A673 (cell line): ENCODE data around the gene CFAP57. TPM values are rescaled to one million over a fixed set of nuclear protein-coding genes. Genes with fewer than 3 reads are reported as not detected.

Source experiments
- BruUV-seq: library from RNA; stranded (reverse); fragments of 400-500 nt; replicated peaks from 2 replicates; lab custom pipeline; 2021; lab: Mats Ljungman, UMichigan
- CTCF ChIA-PET: fragments of 300-600 bp; sonication (Branson Sonifier 250); formaldehyde crosslinking; loops from one replicate; lab custom pipeline; 2022; ENCODE audit warnings: antibody characterized with exemption; lab: Charles Lee
- POLR2A ChIA-PET: fragments of 300-600 bp; sonication (Branson Sonifier 250); formaldehyde crosslinking; loops from one replicate; lab custom pipeline; 2022; ENCODE audit warnings: antibody characterized with exemption; ENCODE audit not compliant: low non-redundant PET; lab: Charles Lee
- DNase-seq: peaks from one replicate; pipeline ENCODE4 v3.0.0-alpha.2; 2015; ENCODE audit warnings: low spot score
- H3K27ac ChIP-seq: fragments of 200-600 bp; sonication (generic); 2 replicates; pipeline ENCODE4 v1.5.1; 2016; ENCODE audit warnings: mixed run types, low read depth, mild to moderate bottlenecking, mixed read lengths, antibody characterized with exemption, low read length; ENCODE audit not compliant: poor library complexity, severe bottlenecking
- H3K27me3 ChIP-seq: fragments of 200-600 bp; sonication (generic); replicated peaks from 2 replicates; pipeline ENCODE4 v1.6.1; 2017; ENCODE audit warnings: mixed run types, low read depth, mild to moderate bottlenecking, mixed read lengths, antibody characterized with exemption, low read length; ENCODE audit not compliant: insufficient read depth, poor library complexity
- H3K36me3 ChIP-seq: fragments of 200-600 bp; sonication (generic); 2 replicates; pipeline ENCODE4 v1.6.1; 2016; ENCODE audit warnings: mixed run types, mild to moderate bottlenecking, mixed read lengths, antibody characterized with exemption, low read length; ENCODE audit not compliant: insufficient read depth, poor library complexity, severe bottlenecking
- H3K4me1 ChIP-seq: fragments of 200-600 bp; sonication (generic); 2 replicates; pipeline ENCODE4 v1.6.1; 2017; ENCODE audit warnings: mixed run types, mild to moderate bottlenecking, mixed read lengths, antibody characterized with exemption, low read length; ENCODE audit not compliant: insufficient read depth, poor library complexity, severe bottlenecking
- H3K4me3 ChIP-seq: fragments of 200-600 bp; sonication (generic); 2 replicates; pipeline ENCODE4 v1.5.1; 2016; ENCODE audit warnings: low read depth, mixed run types, mild to moderate bottlenecking, mixed read lengths, low read length; ENCODE audit not compliant: poor library complexity, severe bottlenecking
- H3K9me3 ChIP-seq: fragments of 200-600 bp; sonication (generic); 2 replicates; pipeline ENCODE4 v1.6.1; 2016; ENCODE audit warnings: mixed run types, low read depth, mild to moderate bottlenecking, mixed read lengths, antibody characterized with exemption, low read length; ENCODE audit not compliant: poor library complexity, severe bottlenecking
- EZH2 ChIP-seq: fragments of 200-600 bp; sonication (generic); IDR thresholded peaks from 2 replicates; pipeline ENCODE4 v1.6.1; 2017; ENCODE audit warnings: borderline replicate concordance, low read depth, mild to moderate bottlenecking, mixed read lengths, antibody characterized with exemption, low read length; ENCODE audit not compliant: poor library complexity, severe bottlenecking
- intact Hi-C: fragments of 100-400 bp; cut with micrococcal nuclease; formaldehyde crosslinking; loops from one replicate; pipeline ENCODE4 v1.10.0; 2022; ENCODE audit not compliant: unreplicated experiment
- total RNA-seq: library from RNA; stranded (reverse); gene quantifications from 2 replicates; pipeline ENCODE4 v1.2.3, GENCODE V29; 2021
- TF ChIP-seq, protein P1 (sequence below): fragments of 300-800, 200-600 bp; sonication (generic); conservative IDR thresholded peaks from 2 replicates; pipeline ENCODE4 v1.5.1; 2017; ENCODE audit warnings: low read depth, mild to moderate bottlenecking, antibody characterized with exemption, low read length, moderate library complexity, mixed read lengths

The CFAP57 gene
- total RNA-seq, 1 experiment from 2014 or later: 0.73 TPM

DNA sequence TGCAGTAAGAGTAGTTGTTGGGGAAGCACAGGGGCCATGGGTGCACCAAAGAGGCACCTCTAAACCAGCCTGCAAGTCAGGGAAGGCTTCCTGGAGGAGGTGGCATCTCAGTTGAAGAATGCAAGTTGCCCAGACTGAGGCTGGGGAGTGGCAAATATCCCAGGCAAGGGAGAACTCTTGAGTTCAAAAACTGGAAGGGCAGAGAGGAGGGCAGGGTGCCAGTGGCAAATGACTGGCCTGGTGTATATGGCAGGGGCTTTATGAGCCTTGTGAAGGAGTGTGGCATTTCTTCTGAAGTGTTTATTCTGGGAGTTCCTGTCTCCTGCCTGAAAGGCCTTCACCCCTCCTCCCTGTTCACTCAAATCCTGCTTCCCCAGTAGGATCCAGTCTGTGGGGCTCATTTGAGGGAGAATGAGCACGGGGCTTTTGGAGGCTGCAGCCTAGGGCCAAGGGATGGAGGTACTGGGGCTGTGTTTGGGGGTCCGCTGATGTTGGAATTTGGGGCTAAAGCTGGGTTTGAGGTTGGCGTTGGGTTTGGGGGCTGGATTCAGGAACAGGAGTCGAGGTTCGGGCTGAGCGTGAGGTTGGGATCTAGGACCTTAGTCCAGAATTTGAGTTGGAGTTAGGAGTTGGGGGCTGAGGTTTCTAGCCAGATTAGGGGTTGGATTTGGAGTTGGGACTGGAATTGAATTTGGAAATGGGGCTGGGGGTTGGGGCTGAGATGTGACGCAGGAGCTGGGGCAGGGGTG lies 97.7 kb downstream of the CFAP57 start, which contains the start of gene TMEM125:
TSS of gene TMEM125 (plus strand) at position 357 of the 749 bp plus-strand sequence. CDS start 2,740 bp downstream, outside the sequence.
- ChIA-PET CTCF (no interaction called here), POLR2A (no interaction called here)
- Histone ChIP-seq H3K27ac (no peak within 1 kb of the TSS), H3K4me3 (peak within 1 kb of the TSS; percentile 15), H3K36me3 (no peaks in the 10 kb centered on the region), H3K9me3 (no peaks in the 10 kb centered on the region), H3K27me3 (no peaks in the 10 kb centered on the region), H3K4me1 (peaks cover 9% of the 10 kb centered on the region)
- TF ChIP-seq, protein P1, sequence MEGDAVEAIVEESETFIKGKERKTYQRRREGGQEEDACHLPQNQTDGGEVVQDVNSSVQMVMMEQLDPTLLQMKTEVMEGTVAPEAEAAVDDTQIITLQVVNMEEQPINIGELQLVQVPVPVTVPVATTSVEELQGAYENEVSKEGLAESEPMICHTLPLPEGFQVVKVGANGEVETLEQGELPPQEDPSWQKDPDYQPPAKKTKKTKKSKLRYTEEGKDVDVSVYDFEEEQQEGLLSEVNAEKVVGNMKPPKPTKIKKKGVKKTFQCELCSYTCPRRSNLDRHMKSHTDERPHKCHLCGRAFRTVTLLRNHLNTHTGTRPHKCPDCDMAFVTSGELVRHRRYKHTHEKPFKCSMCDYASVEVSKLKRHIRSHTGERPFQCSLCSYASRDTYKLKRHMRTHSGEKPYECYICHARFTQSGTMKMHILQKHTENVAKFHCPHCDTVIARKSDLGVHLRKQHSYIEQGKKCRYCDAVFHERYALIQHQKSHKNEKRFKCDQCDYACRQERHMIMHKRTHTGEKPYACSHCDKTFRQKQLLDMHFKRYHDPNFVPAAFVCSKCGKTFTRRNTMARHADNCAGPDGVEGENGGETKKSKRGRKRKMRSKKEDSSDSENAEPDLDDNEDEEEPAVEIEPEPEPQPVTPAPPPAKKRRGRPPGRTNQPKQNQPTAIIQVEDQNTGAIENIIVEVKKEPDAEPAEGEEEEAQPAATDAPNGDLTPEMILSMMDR: no peak
- TF ChIP-seq EZH2: no peak
- intact Hi-C loops: no loop called here
- DNase-seq: no peak
- BruUV-seq: no TSS peak

DNA sequence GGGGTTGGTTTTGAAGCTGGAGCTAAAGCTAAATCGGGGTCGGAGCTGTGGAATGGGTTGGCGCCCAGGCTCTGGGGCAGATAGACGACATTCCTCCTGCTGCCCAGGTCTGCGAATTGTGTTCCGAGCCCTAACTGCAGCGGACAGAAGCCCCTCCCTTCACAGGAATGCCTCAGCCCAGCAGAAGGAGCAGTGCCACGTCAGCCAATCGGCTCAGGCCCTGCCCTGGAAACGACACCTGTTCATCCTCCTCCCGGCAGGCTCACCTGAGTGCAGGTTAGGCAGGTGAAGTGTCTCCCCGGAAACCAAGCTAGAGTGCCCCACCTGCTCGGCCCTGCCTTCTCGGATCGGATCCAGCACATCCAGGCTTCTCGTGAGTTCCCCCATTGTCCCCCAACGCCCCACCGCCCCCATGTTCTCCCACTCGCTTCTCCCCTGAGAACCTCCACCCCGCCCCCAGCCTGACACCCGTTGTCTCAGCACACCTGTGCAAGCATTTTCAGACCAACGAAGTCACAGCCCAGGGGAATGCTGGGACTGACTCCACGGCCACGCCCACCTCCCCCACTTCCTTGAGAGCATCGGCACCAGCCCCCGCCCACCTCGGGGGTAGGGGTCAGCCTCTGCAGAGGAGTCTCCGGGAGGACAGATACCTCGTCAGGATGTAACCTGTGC lies 98.4 kb downstream of the CFAP57 start:
- Histone ChIP-seq H3K36me3 (no peaks in the 10 kb centered on the region), H3K27me3 (no peaks in the 10 kb centered on the region), H3K9me3 (no peaks in the 10 kb centered on the region), H3K27ac (no peak overlapping the region), H3K4me3 (peak overlapping the region; percentile 15), H3K4me1 (peaks cover 10% of the 10 kb centered on the region)
- intact Hi-C loops: no loop called here
- ChIA-PET CTCF (no interaction called here), POLR2A (no interaction called here)
- TF ChIP-seq, protein P1: no peak
- TF ChIP-seq EZH2: no peak
- DNase-seq: peak; percentile 22
- no TSS peak for BruUV-seq

DNA sequence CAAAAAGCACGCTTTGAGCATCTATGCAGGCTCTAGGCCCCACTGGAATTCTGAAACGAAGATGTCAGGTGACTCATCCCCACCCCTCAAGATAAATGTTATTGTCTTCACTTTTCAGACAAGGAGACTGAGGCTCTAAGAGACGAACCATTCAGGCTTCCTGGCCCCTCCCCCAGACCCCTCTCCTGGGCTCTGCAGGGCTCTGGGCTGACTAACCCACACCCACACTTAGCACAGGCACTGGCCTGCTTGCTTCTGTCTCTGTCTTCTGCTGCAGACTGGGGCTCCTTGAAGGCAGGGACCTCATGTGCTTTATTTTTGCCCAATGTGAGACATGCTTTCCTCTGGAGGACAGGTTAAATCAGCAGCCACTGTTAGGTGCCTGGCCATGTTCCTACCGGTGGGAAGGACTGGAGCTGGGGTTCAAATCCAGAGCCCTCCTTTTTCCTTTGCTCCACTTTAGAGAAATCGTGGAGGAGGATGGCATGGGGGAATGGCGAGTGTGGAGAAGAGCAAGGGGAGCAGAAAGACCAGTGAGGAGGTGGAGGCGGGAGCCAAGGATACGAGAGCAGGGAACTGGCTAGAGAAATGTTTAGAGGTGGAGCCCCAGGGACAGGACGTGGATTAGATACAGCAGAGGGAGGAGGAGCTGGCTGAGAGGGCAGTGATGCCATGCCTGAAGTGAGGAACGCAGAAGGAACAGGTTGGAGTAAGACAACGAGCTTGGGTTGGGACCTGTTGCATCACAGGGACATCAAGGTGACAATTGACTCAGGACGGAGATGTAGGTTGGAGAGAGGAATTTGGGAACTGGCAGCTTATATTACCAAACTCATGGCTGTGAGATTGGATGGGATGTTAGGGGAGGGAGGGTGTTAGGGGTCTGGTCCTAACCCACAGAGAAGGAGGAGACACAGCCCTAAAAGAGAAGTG lies 99.3 kb downstream of the CFAP57 start:
- no peak for DNase-seq
- no peaks in the 10 kb centered on the region for H3K27me3 ChIP-seq
- intact Hi-C loops: no loop called here
- TF ChIP-seq EZH2: no peak
- TF ChIP-seq, protein P1: no peak
- H3K4me3 ChIP-seq: peak overlapping the region; percentile 15
- ChIA-PET POLR2A (no interaction called here), CTCF (no interaction called here)
- no peak overlapping the region for H3K27ac ChIP-seq
- H3K4me1 ChIP-seq: peaks cover 10% of the 10 kb centered on the region
- H3K36me3 ChIP-seq: no peaks in the 10 kb centered on the region
- BruUV-seq: no TSS peak
- no peaks in the 10 kb centered on the region for H3K9me3 ChIP-seq
